ENCODE results near the gene RGS11.

DNA sequence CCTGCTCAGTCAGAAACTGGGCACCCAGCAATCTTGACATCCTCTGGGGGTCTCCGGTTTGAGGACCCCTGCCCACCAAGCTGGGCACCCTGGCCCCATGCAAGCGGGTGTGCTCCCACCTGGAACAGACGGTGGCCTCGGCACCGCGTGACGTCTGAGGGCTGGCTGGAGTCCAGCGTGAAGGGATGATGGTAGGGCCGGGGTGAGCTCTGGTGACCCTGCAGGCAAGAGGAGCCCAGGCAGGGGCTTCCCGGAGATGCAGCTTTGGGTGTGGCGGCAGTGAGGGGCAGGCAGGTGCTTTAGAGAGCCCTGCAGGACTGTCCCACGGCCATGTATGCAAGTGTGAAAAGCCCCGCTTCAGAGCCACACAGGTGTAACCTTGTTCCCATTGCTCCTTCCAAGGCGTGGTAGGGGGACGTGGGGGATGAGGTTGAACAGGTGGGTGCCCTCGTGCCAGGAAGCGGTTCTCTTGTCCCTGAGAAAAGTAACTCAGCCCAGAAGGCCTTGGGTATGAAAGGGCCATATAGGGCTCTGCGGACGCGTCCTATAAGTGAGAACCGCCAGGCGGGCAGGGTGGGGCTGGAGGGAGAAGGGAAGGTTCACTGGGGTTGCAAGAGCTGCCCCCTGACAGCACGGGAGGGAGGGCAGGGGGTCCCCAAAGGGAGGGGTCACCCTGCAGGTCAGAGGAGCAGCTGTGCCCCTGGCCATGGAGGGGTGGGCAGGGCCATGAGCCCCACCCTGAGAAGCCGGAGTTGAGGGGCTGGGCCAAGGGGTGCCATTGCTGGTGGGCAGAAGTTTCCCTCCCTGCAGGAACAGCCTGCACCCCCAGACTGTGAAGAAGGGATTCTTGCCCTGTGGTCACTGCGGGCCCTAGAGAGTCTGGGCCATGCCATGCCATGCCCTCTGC is 9.2 kb downstream of the RGS11 start:
- TF ChIP-seq, protein P1, sequence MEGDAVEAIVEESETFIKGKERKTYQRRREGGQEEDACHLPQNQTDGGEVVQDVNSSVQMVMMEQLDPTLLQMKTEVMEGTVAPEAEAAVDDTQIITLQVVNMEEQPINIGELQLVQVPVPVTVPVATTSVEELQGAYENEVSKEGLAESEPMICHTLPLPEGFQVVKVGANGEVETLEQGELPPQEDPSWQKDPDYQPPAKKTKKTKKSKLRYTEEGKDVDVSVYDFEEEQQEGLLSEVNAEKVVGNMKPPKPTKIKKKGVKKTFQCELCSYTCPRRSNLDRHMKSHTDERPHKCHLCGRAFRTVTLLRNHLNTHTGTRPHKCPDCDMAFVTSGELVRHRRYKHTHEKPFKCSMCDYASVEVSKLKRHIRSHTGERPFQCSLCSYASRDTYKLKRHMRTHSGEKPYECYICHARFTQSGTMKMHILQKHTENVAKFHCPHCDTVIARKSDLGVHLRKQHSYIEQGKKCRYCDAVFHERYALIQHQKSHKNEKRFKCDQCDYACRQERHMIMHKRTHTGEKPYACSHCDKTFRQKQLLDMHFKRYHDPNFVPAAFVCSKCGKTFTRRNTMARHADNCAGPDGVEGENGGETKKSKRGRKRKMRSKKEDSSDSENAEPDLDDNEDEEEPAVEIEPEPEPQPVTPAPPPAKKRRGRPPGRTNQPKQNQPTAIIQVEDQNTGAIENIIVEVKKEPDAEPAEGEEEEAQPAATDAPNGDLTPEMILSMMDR (conservative IDR thresholded peaks at IDR 0.05; ENCODE audit: low read length) = no peak
- no peak for TF ChIP-seq EZH2phosphoT487 (IDR thresholded peaks at IDR 0.05; ENCODE audit: borderline replicate concordance, low read depth, low read length)
